Measurements from ENCODE around the gene CRIM1.
A peak's percentile ranks its signal among the peaks of the same experiment; 100 is the strongest.

DNA sequence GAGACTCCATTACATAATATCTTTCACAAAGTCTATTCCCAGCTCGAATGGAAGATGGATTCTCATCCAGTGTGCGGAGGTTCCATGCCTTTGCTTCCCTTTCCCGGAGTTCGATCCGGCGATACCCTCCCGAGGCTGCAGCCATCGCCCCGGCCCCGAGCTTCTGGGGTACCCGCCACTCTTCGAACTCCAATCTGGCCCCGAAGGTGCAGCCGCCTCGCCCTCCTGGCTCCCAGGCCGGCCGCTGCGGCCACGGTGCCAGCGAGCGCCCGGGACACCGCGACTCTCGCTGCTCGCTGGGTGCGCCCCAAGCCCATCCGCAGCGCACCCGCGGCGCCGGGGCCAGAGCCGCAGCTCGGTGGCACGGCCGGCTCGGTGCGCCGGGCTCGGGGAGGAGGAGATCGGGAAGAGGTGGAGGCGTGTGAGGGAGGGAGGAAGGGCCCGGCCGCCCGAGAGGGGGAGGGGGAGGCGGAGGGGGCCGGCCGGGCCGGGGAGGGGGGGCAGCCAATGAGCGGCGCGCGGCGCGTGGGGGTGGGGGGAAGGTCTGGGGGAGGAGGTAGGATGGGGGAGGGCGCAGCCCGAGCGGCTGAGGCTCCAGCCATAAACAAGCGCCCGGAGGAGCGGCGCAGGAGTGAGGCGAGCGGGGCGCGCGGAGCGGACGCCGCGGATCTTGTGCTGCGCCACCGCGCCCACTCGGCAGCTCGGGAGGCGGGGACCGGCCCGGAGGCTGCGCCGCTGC, at the start of gene CRIM1:
- TF ChIP-seq CTCF (conservative IDR thresholded peaks at IDR 0.05; ENCODE audit: low read depth in 2 of 2) = no peak
- TF ChIP-seq ZNF114 (CRISPR knock-in tag; IDR thresholded peaks at IDR 0.05) = no peak
- no peak for TF ChIP-seq NANOG (IDR thresholded peaks at IDR 0.05; ENCODE audit: borderline replicate concordance)
- peak; percentile 71; the same call in 1 of the 2 replicates for TF ChIP-seq POLR2AphosphoS5 (IDR thresholded peaks at IDR 0.05; ENCODE audit: low read depth)
- no peak for TF ChIP-seq EZH2phosphoT487 (IDR thresholded peaks at IDR 0.05; ENCODE audit: unreplicated experiment)
- no peak for TF ChIP-seq EZH2 (IDR thresholded peaks at IDR 0.05; ENCODE audit: low read depth, unreplicated experiment)
- TF ChIP-seq REST (IDR thresholded peaks at IDR 0.05; ENCODE audit: unreplicated experiment) = no peak
- no peak for TF ChIP-seq CREB1 (CRISPR knock-in tag; IDR thresholded peaks at IDR 0.05; ENCODE audit: low read depth)
- no peak for TF ChIP-seq JUNB (IDR thresholded peaks at IDR 0.05; ENCODE audit: unreplicated experiment)
